HG02610 (cell line): ENCODE results near the gene ZNF738.

Experiments used
- ATAC-seq: cut with Tn5 transposase; IDR thresholded peaks from one replicate; pipeline ENCODE4 v1.9.1; 2021; ENCODE audit warnings: mild to moderate bottlenecking, moderate library complexity; ENCODE audit not compliant: unreplicated experiment

ZNF738 gene

GRCh38 chr19:21422244-21422643 lies 63.4 kb downstream of the ZNF738 start:
- ATAC-seq = no peak

- no peak for ATAC-seq
These were observed 64.5 kb downstream of the ZNF738 start for GRCh38 chr19:21423057-21424041.
